Measurements from ENCODE around the gene COL6A5.
"Not testable (repeated sequence)": the region's sequence is repeated elsewhere in the genome, so short reads cannot be mapped to it uniquely, and the experiment has no call there.

Gene COL6A5

DNA sequence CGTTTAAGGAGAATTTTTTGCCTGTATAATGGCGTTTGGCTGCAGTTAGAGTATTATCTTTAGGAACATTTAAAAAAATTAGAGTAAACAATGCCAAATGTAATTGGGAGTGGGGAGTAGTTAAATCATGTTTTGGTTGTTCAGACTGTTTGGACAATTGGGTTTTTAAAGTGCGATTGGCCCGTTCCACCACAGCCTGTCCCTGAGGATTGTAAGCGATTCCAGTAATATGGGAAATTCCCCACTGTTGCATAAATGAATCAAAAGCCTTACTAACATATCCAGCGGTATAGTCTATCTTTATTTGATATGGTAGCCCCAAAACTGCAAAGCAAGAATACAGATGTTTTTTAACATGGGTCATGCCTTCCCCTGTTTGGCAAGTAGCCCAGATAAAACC, 101.4 kb downstream of the COL6A5 start:
- not testable (repeated sequence) for DNase-seq

DNA sequence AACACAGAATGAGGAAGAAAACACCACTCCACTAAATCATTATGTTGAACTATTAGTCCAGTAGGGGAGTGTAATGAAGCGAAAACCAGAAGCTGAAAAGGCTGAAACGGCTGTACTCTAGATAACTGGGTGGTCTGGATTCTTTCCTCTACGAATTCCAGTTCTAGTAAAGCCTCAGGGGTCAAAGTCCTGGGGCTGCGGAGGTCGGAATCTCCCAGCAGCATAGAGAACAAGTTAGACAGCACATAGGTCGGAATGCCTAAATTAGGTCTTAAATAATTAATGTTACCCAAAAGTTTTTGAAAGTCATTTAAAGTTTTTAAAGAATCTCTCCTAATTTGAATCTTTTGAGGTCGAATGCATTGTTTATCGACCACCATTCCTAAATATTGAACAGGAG, 102.7 kb downstream of the COL6A5 start:
- not testable (repeated sequence) for DNase-seq

DNA sequence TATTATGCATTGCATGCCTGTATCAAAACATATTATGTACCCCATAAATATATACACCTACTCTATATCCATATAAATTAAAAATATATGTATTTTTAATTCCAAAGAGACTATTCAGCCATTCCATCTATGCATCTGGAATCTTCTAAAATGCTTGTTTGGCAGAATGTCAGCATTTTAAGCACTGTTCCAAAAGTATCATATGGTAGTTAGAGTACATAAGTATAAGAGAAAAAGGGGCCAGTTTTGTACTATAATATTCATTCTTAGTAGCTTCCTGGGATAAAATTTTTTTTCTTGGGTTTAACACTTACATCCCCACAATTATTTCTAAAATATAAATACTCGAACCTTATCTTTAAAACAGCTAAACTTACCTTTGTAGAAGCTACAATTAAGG, 111.1 kb downstream of the COL6A5 start:
- no peak for DNase-seq

DNA sequence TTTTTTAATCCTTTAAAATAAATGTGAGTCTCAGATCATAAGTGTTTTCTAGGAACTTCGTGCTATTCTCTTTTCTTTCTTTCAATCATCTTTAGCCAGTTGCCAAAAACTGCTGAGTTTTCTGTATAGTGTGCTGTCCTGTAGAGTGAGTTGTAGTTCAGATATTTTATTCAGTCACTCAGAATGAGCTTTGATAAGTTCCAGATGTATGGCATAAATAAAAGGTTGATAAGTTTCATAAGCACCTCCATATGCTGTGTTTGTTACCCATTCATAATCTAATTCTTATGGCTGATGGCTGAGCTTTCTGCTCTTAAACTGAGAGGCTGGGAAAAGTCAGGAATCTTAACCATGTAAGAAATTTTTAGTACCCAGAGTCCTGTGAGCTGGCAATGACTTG, 112.2 kb downstream of the COL6A5 start:
- no peak for DNase-seq

DNA sequence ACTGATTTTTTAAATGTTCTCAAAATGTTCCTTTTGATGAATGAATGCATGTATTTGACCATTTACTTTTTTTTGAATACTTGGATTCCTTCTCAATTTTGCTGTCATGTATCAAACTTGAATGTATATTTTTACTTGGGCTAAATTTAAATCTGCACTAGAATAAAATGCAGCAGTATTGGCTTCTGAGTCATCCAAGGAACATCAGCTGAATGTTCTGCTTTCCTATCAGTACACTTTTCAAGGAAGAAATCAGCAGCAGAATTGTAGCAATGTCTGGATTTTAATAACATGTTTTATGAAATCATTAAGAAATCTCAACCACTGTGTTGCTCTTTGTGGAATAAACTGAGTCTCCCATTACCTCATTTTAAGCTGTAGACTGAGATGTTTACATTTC, 114.5 kb downstream of the COL6A5 start:
- no peak for DNase-seq

DNA sequence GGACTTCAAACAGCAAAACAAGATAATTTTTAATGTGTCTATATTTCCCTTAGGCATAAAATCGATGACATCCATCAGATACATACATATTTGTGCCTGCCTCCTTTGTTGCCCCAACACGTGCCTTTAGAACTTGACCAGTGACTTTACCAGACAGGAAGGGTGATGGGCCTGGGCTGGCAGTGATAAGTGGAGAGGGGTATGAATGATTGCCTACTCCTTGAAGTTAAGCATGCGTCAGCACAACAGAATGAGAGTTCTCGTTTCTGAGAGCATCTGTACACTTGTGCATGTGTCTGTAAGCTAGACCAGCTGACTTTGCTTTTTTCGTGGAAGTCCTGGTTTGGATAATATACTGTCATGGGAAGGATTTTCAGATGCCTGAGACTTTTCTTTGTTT, 116.6 kb downstream of the COL6A5 start:
- DNase-seq: no peak

DNA sequence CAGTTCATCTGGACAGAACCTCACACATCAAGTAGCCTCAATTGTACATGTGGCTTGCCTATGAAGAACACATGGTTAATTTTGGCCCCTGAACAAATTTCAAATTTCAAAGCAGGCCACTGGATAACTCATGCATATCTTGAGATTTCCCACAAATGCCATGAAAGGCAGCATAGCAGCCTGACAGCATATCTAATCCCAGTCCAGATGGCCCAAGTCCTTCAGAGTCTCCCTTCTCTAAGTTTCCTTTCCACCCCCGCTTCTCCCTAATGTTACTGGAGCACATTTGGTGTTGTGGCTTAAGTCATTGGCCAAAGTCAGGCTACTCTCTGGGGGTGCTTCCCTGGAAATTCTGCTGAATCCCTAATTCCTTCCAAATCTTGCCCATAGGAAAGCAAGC, 117.7 kb downstream of the COL6A5 start:
- no peak for DNase-seq

DNA sequence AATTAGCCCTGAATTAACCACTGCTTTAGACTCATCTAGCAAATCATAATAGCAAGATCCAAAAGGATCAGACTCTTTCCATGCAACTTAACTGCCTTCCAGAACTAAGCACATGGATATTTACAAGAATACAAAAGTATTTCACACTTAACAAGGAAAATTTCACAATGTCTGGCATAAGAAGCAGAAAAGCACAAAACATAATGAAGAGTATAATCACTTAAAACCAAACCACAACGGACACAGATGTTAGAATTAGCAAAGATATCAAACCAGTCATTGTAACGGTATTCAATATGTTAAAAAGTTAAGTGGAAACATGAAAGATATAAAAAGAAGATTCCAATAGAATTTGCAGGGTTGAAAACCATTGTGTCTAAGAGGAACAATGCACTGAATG, 120.0 kb downstream of the COL6A5 start:
- no peak for DNase-seq

DNA sequence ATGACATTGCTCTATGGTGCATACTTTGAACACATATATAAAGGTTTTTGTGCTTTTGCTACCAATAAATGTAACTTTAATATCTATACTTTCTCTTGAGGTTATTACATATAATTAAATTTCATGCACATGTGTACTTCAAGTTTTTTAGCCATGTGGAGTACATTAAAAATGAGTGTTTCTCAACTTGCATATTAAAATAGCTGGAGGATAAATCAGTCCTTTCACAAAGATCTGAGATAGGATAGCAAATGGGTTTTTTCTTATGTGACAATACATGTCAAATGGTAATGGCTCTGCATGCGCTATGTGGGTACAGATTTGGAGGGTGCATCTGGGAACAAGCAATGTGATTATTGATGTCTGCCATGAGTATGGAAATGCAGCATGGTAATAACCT, 122.8 kb downstream of the COL6A5 start:
- no peak for DNase-seq

DNA sequence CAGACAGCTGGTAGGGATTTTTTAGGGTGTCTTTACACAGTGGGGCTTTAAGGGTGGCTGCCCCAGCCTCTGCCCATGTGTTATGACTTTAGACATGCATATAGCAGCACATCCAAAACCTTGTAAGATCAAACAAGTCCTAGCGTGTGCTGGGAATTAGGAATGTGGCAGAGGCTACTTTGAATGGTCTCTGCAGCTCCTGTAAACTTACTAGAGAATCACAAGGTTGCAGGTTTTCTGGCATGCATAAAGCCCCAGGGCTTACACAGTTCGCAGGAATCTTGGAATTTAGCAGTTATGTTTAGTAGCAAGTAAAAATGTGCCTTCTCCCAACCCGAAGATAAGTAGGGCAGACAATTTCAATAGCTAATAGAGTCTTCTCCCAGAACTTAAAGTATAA, 124.7 kb downstream of the COL6A5 start:
- no peak for DNase-seq

DNA sequence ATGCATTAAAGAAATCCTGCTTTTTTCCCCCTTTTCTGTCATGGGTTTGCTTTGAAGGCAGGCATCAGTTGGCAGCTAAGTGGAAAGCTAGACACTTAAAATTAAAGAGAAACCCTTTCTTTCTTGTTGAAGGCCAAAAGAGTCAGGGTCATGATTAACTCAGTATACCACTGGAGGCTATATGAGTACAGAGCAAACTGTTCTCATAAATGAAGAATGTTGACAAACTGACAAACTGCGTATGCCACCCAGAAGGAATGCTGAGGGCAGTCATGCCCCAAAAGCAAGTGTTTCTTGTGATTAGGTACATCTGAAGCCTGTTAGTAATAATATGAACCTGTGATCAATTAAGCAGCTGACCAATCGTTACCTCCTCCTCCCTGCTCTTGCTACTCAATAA, 127.9 kb downstream of the COL6A5 start:
- no peak for DNase-seq

DNA sequence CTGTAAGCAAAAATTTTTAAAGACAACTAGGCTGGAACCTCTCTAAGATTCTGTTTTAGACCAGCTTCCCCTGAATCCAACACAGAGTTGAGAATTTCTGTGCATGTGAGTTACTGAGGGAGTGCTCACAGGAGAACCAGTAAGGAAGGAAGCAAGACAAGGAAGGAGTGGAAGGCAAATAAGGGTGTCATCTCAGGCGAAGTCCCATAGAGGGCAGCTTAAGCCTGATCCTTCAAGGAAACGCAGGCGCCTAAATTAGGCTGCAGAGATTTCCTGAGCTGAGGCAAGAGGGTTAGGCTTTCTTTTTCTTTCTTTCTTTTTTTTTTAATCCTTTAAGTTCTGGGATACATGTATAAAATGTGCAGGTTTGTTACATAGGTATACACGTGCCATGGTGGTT, 135.3 kb downstream of the COL6A5 start:
- no peak for DNase-seq

DNA sequence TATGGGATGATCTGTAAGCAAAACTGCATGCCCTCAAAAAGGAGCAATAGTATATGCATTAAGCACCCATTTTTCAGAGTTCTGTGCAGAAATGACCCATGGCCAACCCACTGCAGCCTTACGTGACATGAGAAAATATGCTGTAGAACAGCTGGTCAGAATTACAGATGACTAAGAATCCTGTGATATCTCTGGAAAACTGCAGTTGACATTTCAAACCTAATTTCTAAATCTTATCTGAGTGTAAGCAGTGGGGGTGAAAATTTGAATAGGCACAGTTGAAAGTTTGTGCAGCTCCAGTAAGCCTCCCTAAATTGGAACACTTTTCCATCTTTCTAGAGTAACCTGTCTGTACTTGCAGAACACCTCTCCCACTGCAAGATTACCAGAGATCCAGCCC, 142.8 kb downstream of the COL6A5 start:
- no peak for DNase-seq

DNA sequence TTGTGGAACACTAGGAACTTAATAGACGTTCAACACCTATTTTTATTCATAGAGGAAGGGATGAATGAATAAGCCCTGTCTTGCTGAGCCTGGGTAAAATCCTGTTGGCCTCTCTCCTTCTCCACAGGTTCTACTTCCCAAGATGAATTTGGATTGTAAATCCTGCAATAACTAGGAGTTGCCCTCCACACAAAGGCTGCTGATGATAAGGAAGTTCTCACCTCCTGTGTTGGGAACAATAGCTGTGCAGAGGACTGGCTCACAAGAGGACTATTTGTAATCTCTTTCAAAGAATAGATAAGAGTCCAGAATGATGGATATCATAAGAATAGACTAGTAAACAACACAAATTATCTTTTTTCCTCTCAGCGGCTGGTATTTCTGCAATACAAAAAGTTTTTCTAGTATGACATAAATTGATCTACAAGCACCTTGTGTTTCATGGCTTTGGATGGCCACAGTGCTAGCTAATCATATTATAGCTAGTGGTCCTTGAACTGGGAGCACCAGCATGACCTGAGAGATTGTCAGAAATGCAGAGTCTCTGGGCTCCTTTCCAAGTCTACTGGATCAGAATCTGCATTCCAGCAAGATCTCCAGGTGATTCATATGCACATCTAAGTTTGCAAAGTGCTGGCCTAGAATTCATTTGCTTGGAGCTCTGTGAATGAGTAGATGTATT, 143.4 kb downstream of the COL6A5 start:
- DNase-seq: no peak

DNA sequence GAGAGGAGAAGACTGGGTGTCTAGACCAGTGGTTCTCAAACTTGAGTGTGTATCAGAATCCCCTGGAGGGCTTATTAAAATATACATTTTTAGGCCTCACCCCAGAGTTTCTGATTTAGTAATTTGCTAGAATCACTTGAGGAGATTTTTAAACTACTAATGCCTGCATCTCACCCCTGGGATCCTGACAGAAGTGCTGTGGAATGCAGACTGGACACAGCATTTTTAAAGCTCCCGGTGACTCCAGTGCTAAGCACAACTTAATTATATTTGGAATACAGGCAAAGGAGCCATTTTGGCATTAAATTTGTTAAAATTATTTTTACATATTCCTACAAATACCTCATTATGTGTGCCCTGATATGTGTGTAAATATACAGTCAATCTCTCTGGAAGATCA, 144.8 kb downstream of the COL6A5 start:
- DNase-seq: no peak

DNA sequence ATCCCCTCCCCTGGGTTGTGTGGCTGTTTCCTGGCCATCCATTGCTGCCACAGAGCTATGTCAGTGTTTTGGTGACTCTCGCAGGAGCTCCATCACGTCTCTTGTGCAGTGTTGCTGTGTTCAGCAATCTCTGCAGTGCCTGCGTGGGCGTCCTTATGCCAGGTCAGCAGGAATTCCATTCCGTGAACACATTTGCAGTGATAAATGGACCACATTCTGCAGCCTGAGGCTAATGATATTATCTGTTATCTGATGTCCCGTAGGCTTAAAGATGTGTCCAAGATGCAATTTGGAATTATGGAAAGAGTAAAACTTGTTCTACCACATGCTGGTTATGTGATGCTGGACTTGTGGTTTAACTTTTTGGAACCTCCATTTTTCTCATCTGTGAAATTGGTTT, 146.0 kb downstream of the COL6A5 start:
- no peak for DNase-seq

DNA sequence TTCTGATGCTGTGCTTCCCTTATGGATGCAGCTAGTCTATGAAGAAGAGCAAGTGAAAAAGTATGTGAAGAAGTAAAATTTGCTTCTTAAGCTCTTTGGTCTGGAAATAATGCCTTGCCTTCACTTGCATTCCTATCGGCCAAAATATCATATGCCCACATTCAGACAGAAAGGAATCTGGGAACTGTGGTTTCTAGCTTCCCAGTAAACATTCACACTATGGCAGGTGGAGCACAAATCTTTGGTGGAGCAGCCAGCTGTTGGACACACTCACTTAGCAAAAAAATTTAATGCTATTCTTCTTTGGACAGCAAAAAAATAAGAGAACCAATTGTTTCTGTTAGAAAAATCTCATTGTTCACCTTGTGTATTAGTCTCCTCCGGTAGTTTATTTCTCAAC, 159.2 kb downstream of the COL6A5 start:
- DNase-seq: no peak

DNA sequence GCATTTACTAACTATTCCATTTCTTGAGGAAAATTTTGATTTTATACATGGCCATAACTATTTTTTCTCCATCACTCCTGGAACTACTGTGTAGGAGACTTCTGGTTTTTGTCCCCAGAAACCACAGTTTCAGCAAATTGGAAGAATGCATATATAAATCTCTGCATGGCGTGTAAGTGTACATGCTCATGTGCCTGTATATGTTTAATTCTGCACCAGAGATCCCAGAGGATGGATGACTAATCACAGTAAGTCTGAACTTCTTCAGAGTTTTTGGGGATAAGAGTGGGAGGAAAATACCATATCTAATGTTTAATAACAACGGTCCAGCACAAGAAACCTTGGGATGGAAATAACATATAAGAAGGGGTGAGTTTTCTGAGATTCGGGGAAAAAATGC, 160.6 kb downstream of the COL6A5 start:
- DNase-seq: no peak

DNA sequence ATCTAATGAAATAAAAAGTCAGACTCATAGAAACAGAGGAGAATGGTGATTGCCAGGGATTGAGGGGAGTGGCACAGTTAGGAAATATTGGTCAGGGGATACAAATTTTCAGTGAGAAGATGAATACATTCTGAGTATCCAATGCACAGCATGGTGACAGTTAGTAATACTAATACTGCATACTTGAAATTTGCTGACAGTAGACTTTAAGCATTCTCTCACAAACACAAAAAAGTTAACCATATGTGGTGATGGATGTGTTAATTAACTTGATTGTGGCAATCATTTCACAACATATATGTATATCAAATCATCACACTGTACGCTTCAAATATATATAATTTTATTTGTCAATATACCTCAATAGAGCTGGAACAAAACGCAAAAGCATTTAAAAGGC, 162.3 kb downstream of the COL6A5 start:
- no peak for DNase-seq

DNA sequence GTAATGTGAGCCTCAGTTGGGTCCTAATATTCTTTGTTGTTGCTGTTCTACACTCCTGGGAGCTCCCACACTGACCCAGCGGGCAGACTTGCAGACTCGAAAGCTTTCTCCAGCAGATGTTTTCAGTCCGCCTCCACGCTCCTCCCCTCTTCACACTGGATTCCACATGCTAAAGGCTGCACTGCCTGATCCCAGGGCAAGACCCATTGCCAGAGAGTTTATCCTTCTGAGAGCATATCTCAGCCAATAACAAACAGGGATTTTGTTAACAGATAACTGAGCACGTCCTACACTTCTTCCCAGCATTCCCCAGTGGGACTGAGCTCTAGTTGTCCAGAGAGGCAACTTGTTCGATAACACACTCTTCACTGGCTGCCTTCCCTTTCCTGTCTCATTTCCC, 163.5 kb downstream of the COL6A5 start:
- DNase-seq: no peak

DNA sequence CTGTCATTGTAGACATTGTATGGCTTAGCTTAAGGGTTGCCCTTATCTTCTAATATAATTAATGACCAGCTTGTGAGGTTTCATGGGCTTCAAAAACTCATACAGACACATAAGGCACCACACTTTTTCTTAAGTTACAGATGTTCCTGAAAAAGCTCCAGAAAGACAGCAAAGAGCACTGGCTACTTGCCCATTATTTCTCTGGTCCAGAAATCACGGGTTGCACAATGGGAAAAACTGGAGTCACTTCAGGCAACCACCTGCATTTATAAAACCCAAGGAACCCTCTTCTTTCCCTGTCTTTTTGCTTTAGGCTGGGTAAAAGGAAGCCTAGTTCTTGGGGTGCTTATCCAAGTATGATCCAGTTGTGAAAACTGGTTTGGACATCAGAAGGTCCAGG, 169.2 kb downstream of the COL6A5 start:
- DNase-seq: no peak

DNA sequence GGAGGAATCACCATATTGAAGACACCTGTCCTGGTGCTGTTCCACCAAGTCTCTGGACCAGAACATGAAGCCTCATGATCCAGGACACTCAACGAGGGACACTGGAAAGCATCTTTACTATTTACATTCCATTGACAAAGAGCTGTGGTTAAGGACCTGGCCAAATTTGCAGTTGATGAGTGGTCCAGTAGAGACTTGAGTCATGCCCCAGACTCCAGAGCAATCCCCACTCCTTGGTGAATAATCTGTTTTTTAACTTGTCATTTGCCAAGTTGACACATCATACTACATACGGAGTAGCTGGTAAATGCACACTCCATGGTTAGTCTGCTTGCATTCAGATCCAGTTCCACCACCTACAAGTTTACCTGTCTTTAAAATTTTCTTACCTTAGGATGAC, 170.3 kb downstream of the COL6A5 start:
- no peak for DNase-seq

DNA sequence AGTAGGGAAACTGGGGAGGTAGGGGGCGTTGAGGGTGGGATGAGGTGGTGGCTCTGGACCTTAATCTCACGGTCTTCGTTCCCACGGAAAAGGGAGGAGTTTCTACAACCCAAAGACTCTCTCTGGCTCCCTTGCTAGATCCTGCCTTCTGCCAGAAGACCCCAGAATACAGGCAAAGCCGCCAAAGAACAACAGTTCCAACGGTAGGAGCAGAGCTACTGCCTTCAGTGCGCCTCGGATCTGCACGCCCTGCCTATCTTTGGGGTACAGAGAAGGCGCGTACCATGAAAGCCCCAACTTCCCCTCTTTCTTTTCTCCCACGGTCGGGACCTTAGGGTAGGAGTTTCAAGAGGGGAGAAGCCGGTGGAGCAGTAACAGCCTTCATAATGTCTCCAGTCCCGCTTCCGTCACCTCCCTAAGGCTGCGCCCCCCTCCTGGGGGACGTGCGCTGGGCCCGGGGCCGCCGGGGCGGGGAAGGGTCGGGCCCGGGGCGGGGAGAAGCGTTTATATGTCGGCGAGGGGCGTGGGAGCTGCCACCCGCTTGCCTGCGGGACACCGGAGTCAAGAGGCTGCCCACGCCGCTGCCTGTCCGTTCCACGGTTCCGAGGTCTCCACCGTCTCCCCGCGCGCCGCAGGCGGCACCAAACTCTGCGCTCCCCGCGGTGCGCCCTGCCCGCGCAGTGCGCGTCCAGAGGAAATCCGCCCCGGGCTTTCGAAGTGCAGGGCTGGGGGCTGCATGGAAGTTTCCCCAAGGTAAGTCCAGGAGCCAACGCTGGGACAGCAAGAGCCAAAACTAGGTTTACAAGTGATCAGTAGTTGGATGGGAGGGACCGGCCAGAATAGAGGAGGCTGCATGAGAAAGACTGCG, 171.4 kb downstream of the COL6A5 start, which contains the start of gene COL6A6:
COL6A6 (plus strand) TSS at position 533 of the 868 bp plus-strand sequence. CDS start 43,188 bp downstream, outside the sequence.
- no peak for DNase-seq

DNA sequence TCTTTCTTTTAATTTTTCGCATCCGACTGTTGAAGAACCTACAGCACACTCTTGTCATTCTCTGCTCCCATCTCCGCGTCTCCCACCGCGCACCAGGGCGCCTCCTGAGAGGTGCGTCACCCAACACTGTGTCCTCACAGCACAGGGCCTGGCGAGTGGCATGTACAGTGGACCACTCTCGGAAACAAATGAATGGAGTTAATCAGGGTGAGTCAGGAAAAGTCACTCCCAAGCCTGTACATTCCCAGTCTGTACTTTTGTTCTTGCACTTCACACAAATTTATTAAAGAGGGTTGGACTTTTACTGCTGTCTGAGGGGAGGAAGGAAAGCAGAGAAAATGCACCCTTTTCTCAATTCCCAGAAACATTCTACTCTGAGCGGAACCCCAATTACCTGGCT, 172.1 kb downstream of the COL6A5 start:
- DNase-seq: no peak

DNA sequence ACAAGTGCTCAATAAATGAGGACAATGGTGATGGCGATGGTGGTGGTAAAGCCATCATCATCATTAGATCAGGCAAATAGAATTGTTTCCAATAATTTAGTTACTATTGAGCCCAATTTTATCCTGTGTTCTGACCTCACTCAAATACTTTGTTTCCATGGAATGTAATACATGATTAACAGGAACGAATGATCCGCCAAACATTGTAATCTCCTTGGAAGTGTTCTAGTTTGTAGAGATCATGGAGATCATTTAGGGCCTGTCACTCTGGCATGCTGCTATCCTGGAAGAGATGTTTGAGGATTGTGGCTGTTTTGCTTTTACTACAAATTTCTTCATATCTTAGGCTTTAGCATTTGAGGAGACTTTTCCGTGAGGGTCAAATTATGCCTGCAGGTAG, 174.3 kb downstream of the COL6A5 start:
- DNase-seq: no peak
